ENCODE measurements around the gene ABCA13.

ABCA13 gene

GRCh38 chr7:48380921-48381320 is 209.7 kb downstream of the ABCA13 start:
- DNase-seq: no peak

- no peak for DNase-seq
Measured at GRCh38 chr7:48381571-48381970, 210.3 kb downstream of the ABCA13 start.

DNA sequence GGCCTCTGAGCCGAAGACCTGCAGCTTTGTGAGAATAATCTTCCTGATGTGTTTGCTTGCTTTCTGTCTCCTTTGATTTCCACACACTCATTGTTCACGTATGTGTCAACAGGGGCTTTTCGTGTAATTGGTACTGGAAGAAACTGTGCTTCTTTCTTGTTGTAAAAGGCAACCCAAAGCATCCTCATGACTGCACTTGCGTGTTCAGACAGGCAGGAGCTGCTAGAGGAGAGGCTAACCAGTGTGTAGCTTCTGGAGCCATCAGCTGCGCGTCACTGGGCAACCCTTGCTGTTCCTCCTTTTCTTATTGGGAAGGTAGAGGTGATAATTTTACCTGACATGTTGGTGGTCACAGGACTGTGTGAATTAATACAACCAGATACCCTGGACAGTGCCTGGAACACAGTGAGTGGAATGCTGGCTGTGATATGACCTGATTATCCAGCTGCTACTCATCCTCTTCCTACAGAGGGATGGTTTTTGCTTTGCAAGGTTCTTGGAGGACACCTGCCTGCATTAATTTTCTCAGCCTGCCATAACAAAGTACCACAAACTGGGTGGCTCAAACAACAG is 213.0 kb downstream of the ABCA13 start:
- no peak for DNase-seq

DNA sequence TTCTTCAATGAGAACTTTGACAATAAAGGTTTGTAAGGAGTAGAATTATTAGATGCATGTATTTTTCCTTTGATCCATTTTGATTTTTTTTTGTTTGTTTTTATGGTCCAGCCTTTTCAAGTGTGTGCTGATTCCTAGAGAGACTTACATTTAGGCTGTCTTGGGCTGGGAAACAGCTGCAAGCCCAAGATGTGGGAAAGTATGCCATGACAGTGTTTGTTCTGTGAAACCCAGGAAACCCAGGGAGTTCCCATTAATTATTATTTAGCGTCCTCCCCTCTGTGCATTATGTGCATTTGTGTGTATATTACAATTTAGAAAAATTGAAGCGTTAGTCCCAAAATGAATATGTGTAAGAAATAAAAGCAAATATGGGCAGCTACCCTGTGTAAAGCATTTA is 216.7 kb downstream of the ABCA13 start:
- no peak for DNase-seq

DNA sequence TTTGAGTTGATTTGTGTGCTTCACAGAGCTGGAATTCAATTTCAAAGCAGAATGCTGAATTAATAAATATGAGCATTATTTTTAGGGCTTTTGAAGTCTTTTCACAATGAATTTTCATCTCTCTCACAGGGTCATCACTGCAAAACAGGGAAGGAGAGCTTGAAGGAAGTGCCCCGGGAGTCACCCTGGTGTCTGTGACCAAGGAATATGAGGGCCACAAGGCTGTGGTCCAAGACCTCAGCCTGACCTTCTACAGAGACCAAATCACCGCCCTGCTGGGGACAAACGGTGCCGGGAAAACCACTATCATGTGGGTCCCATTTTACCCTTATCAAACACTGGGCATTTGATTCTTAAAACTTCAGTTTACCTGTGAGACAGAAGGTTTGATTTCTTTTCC is 217.7 kb downstream of the ABCA13 start:
- DNase-seq: no peak

- no peak for DNase-seq
Measured at GRCh38 chr7:48389977-48390376, 218.7 kb downstream of the ABCA13 start.

GRCh38 chr7:48390388-48391327 is 219.4 kb downstream of the ABCA13 start:
- no peak for DNase-seq

- DNase-seq: no peak
Measured at GRCh38 chr7:48398191-48398590, 226.9 kb downstream of the ABCA13 start.

DNA sequence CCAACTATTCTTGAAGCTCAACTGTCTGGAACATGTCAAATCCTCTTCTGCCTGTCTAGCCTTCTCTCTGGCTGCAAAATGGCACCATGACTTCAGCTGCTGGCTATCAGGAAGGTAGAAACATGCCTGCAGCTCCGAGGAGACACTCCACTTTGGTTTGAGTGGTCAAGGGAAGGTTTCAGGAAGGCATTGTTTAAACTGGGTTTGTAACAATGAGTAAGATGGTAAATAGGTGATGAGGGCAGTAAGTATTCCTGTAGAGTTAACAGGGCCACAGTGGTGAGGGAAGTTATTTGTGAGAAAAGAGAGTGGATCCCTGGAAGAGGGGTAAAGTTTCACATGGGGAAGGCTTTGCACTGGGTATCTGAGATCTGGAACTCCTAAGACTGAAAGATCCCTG is 231.5 kb downstream of the ABCA13 start:
- no peak for DNase-seq

- no peak for DNase-seq
Measured at GRCh38 chr7:48408731-48409130, 237.5 kb downstream of the ABCA13 start.

DNA sequence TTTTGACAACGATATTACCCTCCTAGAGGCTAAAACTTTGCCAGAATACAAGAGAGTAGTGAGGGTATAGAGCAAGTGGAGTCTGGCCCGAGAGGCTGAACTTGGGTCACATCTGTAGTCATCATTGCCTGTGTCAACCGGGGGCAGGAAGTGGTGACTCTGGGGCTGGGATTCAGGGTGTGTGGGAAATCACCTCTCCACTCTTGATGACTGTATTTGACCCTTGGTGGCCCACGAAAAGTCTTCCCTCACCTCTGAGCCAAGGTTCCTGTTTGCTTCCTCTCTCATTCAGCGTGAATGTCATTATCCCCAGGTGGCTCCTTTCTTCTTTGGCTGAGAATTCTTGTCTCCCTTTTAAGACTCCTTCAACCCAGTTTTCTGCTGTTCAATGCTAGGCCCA is 240.4 kb downstream of the ABCA13 start:
- no peak for DNase-seq

- DNase-seq: no peak
Measured at GRCh38 chr7:48414011-48414732, 242.9 kb downstream of the ABCA13 start.

DNA sequence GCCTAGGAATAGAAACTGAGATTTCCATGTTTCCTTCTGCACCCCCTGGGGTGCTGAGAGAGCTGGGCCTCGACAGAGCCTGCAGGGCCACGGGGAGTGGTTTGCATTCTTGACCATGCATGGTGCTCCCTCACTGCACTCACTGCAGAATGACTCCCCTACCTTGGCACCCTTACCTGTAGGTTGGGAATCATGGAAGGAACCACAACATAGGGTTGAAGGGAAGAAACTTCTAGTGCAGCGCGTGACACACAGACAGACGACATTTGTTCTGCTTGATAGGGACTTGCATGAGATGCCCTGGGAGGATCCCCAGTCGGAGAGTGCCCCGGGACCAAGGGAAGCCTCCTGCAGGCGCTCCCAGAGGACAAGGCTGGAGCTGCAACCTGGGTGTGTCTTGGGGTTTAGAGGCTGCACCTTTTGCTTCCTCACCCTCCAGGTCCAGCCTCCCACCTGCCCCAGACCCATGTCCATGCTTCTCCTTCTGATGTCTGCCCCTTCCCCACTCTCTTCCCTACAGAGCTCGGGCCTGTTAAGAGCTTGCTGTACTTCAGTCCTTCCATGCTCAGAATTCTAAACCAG is 245.2 kb downstream of the ABCA13 start:
- no peak for DNase-seq

- no peak for DNase-seq
Measured at GRCh38 chr7:48419401-48419800, 248.1 kb downstream of the ABCA13 start.

GRCh38 chr7:48420206-48420605 is 248.9 kb downstream of the ABCA13 start:
- DNase-seq: no peak

- DNase-seq: no peak
Measured at GRCh38 chr7:48421357-48421756, 250.1 kb downstream of the ABCA13 start.

GRCh38 chr7:48424731-48425130 is 253.5 kb downstream of the ABCA13 start:
- peak; percentile 12 for DNase-seq

- DNase-seq: no peak
Measured at GRCh38 chr7:48426331-48426965, 255.2 kb downstream of the ABCA13 start.

DNA sequence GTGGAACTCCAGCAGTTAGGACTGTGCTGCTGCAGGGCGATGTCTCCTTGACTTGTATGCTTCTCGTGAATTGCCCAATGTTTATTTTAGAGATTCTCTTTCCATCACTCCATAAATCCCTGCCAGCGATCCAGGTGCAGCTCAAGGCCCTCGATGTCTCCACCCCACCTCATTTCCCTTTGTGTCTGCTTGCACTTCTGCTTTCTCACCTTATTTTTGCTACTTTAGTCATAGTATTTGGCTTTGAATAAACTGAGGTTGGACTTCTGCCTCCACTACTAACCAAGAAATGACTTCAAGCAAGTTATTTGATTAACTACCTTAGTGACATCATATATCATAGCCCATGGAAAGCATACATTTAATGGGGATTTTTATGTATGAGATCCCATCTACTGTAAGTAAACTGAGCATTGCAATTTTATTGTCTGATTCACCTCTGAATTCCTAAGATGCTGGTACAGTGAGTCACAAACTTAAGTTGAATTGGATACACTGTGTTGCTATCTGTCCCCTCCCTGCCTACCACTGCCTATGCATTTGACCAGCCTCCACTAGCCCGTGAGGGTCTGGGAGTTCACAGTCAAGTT is 255.8 kb downstream of the ABCA13 start:
- DNase-seq: peak; percentile 67

DNA sequence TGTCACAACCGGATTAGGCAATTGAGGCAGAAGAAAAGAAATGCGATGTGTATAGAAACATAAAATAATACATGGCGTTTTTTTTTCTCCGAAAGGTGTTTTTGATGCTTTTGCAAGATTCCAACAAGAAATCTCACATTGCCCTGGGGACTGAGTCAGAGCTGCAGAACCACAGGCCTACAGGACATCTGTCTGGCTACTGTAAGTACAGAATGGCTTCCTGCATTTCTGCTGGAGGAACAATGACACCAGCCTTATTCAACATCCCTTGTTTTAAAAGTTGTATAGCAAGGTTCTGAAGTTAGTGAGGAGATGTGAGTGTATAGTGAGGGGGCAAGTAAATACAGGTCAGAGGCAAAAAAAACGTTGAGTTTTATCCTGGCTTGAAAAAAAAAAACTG is 256.4 kb downstream of the ABCA13 start:
- no peak for DNase-seq

DNA sequence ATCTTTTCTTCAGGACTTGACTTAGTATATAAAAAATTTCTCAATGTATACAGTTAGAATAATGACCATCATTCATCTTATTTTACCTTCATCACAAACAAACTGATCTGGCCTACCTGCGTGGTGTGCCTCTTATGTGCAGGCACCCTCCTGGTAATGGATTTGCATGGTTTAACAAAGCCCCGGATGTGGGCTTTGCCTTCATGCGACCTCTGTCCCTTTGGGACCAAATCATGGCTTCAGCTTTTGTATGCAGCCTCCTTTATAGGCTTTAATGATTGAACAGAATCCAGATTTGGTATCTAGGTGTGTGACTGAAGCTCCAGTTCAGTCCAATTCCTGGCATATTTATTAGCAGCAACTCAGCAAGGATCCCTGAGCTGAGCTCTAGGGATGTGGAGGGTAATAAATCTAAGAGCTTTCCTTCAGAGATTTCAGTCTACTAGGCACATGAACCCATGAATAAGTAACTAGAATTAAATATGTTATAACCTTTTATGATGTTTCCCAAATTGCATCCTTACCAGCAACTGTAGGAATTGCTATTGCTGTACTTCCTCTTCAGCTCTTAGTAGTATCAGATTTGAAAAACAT is 256.9 kb downstream of the ABCA13 start:
- DNase-seq: no peak

DNA sequence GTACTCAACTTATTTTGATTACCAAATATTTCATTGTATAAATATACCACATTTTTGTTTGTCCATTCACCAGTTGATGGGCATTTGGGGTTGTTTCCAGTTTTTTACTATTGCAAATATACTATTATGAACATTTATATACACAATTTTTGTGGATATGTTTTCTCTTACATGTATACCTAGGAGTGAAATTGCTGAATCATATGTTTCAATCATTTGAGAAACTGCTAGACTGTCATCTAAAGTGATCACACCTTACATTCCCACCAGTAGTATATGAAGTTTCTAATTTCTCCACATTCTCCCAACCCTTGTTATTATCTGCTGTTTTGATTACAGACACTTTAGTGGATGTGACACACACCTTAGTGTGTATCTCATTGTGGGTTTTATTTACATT is 257.9 kb downstream of the ABCA13 start:
- no peak for DNase-seq

Measured in NCI-H226 (cell line).